ENCODE measurements around the gene S100A9.

- TF ChIP-seq EZH2 (IDR thresholded peaks at IDR 0.05; ENCODE audit: low read depth, low read length, severe bottlenecking): no peak
- no peak for TF ChIP-seq CBX8 (IDR thresholded peaks at IDR 0.05; ENCODE audit: borderline replicate concordance, low read depth, low read length)
- TF ChIP-seq EP300 (IDR thresholded peaks at IDR 0.05; ENCODE audit: borderline replicate concordance in 1 of 2, low read depth in 2 of 2, low read length in 2 of 2): no peak
- no peak for TF ChIP-seq CTCF (IDR thresholded peaks at IDR 0.05; ENCODE audit: control extremely low read depth in 1 of 3, insufficient read depth in 1 of 3, low read depth in 1 of 3, low read length in 3 of 3)
- TF ChIP-seq TAF1 (IDR thresholded peaks at IDR 0.05; ENCODE audit: low read depth, low read length): no peak
- TF ChIP-seq JUND (IDR thresholded peaks at IDR 0.05; ENCODE audit: low read length): no peak
Observed at GRCh38 chr1:153380711-153381110, 23.1 kb downstream of the S100A9 start.
